HepG2 (cell line): Measurements from ENCODE around the gene PDK2. TPM values are rescaled to one million over a fixed set of nuclear protein-coding genes. Genes with fewer than 3 reads are reported as not detected.

Experiments
- FIP1L1 ChIP-seq: fragments of 200-400 bp; formaldehyde crosslinking; IDR thresholded peaks from 2 replicates; pipeline ENCODE4 v1.6.1; 2018; ENCODE audit warnings: low read depth, mild to moderate bottlenecking, low read length, moderate library complexity, borderline replicate concordance; ENCODE audit not compliant: insufficient read depth
- HMG20B ChIP-seq: conservative IDR thresholded peaks from 2 replicates; pipeline ENCODE4 v1.6.1; 2016; ENCODE audit warnings: missing genetic modification reagents, missing compliant biosample characterization
- HNRNPH1 ChIP-seq: fragments of 200-400 bp; formaldehyde crosslinking; optimal IDR thresholded peaks from 2 replicates; pipeline ENCODE3; 2017; ENCODE audit warnings: mild to moderate bottlenecking, low read depth, low read length
- HNRNPK ChIP-seq: fragments of 200-400 bp; formaldehyde crosslinking; IDR thresholded peaks from 2 replicates; pipeline ENCODE4 v1.6.1; 2018; ENCODE audit warnings: low read length, low read depth, moderate library complexity, mild to moderate bottlenecking; ENCODE audit not compliant: poor library complexity, severe bottlenecking
- KLF11 ChIP-seq: IDR thresholded peaks from 2 replicates; pipeline ENCODE4 v1.6.1; 2016; ENCODE audit warnings: missing compliant biosample characterization
- NFIB ChIP-seq: sonication (generic); formaldehyde crosslinking; IDR thresholded peaks from 2 replicates; pipeline ENCODE4 v1.9.0; 2021; ENCODE audit warnings: missing genetic modification reagents, mild to moderate bottlenecking, borderline replicate concordance
- PITX1 ChIP-seq: sonication (generic); formaldehyde crosslinking; IDR thresholded peaks from 2 replicates; pipeline ENCODE4 v1.5.1; 2020; ENCODE audit warnings: mild to moderate bottlenecking, missing genetic modification reagents
- RAD21 ChIP-seq: fragments of 450-650 bp; formaldehyde crosslinking; IDR thresholded peaks from 2 replicates; pipeline ENCODE4 v1.5.0; 2020; ENCODE audit warnings: mild to moderate bottlenecking
- RNF2 ChIP-seq: fragments of 450-650 bp; conservative IDR thresholded peaks from 2 replicates; pipeline ENCODE4 v1.6.1; 2016; ENCODE audit warnings: low read depth
- ZEB1 ChIP-seq: IDR thresholded peaks from 2 replicates; pipeline ENCODE4 v1.6.1; 2012; ENCODE audit warnings: mild to moderate bottlenecking, low read depth, inconsistent platforms; ENCODE audit not compliant: insufficient replicate concordance
- ZFX ChIP-seq: sonication (generic); formaldehyde crosslinking; IDR thresholded peaks from 2 replicates; pipeline ENCODE4 v1.4.0; 2020; ENCODE audit warnings: mild to moderate bottlenecking, low read depth, missing genetic modification reagents, moderate library complexity
- ZFY ChIP-seq: sonication (generic); formaldehyde crosslinking; IDR thresholded peaks from 2 replicates; pipeline ENCODE4 v1.4.0; 2020; ENCODE audit warnings: missing genetic modification reagents
- ZNF607 ChIP-seq: sonication (generic); formaldehyde crosslinking; IDR thresholded peaks from 2 replicates; pipeline ENCODE4 v1.5.1; 2020; ENCODE audit warnings: missing genetic modification reagents, mild to moderate bottlenecking, borderline replicate concordance
- ZNF7 ChIP-seq: IDR thresholded peaks from 2 replicates; pipeline ENCODE4 v1.6.1; 2016; ENCODE audit warnings: missing biosample characterization, missing genetic modification reagents
- ZNF761 ChIP-seq: sonication (generic); formaldehyde crosslinking; conservative IDR thresholded peaks from 2 replicates; pipeline ENCODE4 v1.4.0; 2020; ENCODE audit warnings: mild to moderate bottlenecking, missing genetic modification reagents
- ZSCAN29 ChIP-seq: sonication (generic); formaldehyde crosslinking; conservative IDR thresholded peaks from 2 replicates; pipeline ENCODE4 v1.4.0; 2020; ENCODE audit warnings: mild to moderate bottlenecking, missing genetic modification reagents
- polyA plus RNA-seq, 8 experiments: library from polyadenylated mRNA; depleted of rRNA in 3 of 8; stranded (reverse) in 7 of 8; unstranded in 1 of 8; fragments of >200 nt; fragmentation: Illumina TruSeq in 4 of 8; extraction: Trizol in 4 of 8; gene quantifications; 2 replicates each; pipeline versions ENCODE4 v1.2.1 to v1.2.3, GENCODE V29; 2011 to 2016; ENCODE audit warnings: low read depth in 4 of 8, missing spikeins in 1 of 8, mixed read lengths in 1 of 8; ENCODE audit not compliant: insufficient read depth in 1 of 8
- total RNA-seq, 5 experiments: library from RNA; depleted of rRNA; stranded (reverse); fragments of >200 nt; fragmentation: Illumina TruSeq; extraction: Trizol; gene quantifications; 2 replicates each; pipeline ENCODE4 v1.2.3, GENCODE V29; 2016; ENCODE audit warnings: low read depth in 1 of 5
- TF ChIP-seq, protein P1 (sequence below): sonication (generic); formaldehyde crosslinking; IDR thresholded peaks from 2 replicates; pipeline ENCODE4 v1.4.0; 2020; ENCODE audit warnings: low read depth, missing genetic modification reagents
- TF ChIP-seq, protein P2 (sequence below): sonication (generic); formaldehyde crosslinking; IDR thresholded peaks from 2 replicates; pipeline ENCODE4 v1.8.0; 2022; ENCODE audit warnings: mild to moderate bottlenecking, missing genetic modification reagents, borderline replicate concordance
- TF ChIP-seq, protein P3 (sequence below): IDR thresholded peaks from 2 replicates; pipeline ENCODE4 v1.6.1; 2016; ENCODE audit warnings: missing genetic modification reagents, missing compliant biosample characterization
- TF ChIP-seq, protein P4 (sequence below): sonication (generic); formaldehyde crosslinking; IDR thresholded peaks from 2 replicates; pipeline ENCODE4 v1.5.1; 2020; ENCODE audit warnings: missing genetic modification reagents, mild to moderate bottlenecking, borderline replicate concordance

Gene PDK2
- total and polyA plus RNA-seq, 2 of the 13 experiments (the other 11 are each of a cell fraction or from before 2014, with no cell fraction given): 18.5 to 59.7 TPM

DNA sequence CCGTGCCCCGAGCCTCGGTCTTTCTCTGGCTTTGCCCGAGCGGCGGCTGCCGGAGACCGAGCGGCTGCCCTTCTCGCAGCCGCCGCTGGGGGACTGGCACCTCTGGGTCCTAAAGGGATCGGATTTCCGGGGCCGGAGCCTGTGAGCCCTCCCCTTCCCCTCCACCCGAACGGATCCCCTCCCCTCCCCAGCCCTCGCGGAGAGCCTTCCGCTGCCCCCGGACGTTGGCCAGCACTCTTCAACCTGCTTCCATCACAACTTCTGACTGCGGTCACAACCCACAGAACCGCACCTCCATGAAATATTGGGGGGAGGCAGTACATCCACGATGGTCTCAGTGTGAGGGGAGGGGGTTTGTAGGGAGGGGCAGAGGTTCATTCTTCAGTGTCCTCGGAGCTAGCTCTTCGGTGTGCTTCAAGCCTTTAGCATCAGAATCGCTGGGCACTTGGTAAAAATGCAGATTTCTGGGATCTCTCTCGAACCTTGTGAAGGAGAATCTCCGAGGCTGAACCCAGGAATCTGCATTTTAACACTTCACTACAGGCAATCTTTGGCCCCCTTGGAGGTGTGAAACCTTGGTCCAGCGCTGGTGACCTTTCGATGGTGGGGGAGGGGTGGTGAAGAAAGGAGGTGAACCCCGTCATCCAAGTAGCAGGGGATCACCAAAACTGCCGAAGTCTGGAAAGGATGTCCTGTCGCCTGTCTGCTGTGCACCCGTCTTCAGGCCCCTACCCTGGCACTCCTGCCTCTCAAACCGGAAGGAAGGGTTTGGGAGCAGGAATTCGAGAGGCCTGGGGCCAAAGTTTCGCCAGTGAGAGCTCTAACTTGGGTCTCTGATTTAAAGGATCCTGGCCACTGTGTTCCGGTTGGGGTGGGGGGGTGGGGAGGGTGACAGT, 56.1 kb downstream of the PDK2 start (continued):
- TF ChIP-seq ZEB1 (no peak), ZNF761 (no peak; the same call in 1 of the 2 replicates), KLF11 (no peak), ZNF607 (CRISPR knock-in tag) (no peak), PITX1 (0 out of 2 replicates have a peak, but pooled peaks have one; percentile 26), RAD21 (no peak), NFIB (CRISPR knock-in tag) (no peak), HMG20B (CRISPR knock-in tag) (no peak), ZFY (CRISPR knock-in tag) (no peak; the same call in 1 of the 2 replicates), ZNF7 (CRISPR knock-in tag) (no peak), ZSCAN29 (CRISPR knock-in tag) (0 out of 2 replicates have a peak, but pooled peaks have one; percentile 42), HNRNPH1 (no peak), HNRNPK (peak; percentile 95), RNF2 (no peak), ZFX (CRISPR knock-in tag) (peak; percentile 16; the same call in 1 of the 2 replicates), FIP1L1 (no peak)
- TF ChIP-seq, protein P1, sequence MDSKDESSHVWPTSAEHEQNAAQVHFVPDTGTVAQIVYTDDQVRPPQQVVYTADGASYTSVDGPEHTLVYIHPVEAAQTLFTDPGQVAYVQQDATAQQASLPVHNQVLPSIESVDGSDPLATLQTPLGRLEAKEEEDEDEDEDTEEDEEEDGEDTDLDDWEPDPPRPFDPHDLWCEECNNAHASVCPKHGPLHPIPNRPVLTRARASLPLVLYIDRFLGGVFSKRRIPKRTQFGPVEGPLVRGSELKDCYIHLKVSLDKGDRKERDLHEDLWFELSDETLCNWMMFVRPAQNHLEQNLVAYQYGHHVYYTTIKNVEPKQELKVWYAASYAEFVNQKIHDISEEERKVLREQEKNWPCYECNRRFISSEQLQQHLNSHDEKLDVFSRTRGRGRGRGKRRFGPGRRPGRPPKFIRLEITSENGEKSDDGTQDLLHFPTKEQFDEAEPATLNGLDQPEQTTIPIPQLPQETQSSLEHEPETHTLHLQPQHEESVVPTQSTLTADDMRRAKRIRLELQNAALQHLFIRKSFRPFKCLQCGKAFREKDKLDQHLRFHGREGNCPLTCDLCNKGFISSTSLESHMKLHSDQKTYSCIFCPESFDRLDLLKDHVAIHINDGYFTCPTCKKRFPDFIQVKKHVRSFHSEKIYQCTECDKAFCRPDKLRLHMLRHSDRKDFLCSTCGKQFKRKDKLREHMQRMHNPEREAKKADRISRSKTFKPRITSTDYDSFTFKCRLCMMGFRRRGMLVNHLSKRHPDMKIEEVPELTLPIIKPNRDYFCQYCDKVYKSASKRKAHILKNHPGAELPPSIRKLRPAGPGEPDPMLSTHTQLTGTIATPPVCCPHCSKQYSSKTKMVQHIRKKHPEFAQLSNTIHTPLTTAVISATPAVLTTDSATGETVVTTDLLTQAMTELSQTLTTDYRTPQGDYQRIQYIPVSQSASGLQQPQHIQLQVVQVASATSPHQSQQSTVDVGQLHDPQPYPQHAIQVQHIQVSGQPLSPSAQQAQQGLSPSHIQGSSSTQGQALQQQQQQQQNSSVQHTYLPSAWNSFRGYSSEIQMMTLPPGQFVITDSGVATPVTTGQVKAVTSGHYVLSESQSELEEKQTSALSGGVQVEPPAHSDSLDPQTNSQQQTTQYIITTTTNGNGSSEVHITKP (CRISPR knock-in tag): no peak
- TF ChIP-seq, protein P2, sequence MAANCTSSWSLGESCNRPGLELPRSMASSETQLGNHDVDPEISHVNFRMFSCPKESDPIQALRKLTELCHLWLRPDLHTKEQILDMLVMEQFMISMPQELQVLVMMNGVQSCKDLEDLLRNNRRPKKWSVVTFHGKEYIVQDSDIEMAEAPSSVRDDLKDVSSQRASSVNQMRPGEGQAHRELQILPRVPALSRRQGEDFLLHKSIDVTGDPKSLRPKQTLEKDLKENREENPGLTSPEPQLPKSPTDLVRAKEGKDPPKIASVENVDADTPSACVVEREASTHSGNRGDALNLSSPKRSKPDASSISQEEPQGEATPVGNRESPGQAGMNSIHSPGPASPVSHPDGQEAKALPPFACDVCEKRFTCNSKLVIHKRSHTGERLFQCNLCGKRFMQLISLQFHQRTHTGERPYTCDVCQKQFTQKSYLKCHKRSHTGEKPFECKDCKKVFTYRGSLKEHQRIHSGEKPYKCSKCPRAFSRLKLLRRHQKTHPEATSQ (CRISPR knock-in tag): no peak
- TF ChIP-seq, protein P3, sequence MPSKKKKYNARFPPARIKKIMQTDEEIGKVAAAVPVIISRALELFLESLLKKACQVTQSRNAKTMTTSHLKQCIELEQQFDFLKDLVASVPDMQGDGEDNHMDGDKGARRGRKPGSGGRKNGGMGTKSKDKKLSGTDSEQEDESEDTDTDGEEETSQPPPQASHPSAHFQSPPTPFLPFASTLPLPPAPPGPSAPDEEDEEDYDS (CRISPR knock-in tag): peak; percentile 43; the same call in 1 of the 2 replicates
- TF ChIP-seq, protein P4, sequence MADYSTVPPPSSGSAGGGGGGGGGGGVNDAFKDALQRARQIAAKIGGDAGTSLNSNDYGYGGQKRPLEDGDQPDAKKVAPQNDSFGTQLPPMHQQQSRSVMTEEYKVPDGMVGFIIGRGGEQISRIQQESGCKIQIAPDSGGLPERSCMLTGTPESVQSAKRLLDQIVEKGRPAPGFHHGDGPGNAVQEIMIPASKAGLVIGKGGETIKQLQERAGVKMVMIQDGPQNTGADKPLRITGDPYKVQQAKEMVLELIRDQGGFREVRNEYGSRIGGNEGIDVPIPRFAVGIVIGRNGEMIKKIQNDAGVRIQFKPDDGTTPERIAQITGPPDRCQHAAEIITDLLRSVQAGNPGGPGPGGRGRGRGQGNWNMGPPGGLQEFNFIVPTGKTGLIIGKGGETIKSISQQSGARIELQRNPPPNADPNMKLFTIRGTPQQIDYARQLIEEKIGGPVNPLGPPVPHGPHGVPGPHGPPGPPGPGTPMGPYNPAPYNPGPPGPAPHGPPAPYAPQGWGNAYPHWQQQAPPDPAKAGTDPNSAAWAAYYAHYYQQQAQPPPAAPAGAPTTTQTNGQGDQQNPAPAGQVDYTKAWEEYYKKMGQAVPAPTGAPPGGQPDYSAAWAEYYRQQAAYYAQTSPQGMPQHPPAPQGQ (CRISPR knock-in tag): no peak
